ENCODE measurements around the gene EHMT2.

The EHMT2 gene

GRCh38 chr6:31837369-31838113 lies 60.0 kb downstream of the EHMT2 start:
- no peak for DNase-seq (ENCODE audit: low spot score)

GRCh38 chr6:31836474-31837368 lies 60.8 kb downstream of the EHMT2 start:
- DNase-seq (ENCODE audit: low spot score): no peak

GRCh38 chr6:31836047-31836473 lies 61.4 kb downstream of the EHMT2 start:
- no peak for DNase-seq (ENCODE audit: low spot score)

GRCh38 chr6:31834367-31835250 lies 62.9 kb downstream of the EHMT2 start:
- peak; percentile 91 for DNase-seq (ENCODE audit: low spot score)

GRCh38 chr6:31831350-31832215 lies 65.9 kb downstream of the EHMT2 start:
- peak; percentile 64 for DNase-seq (ENCODE audit: low spot score)

- DNase-seq (ENCODE audit: low spot score): peak; percentile 84
Observed at GRCh38 chr6:31830886-31831335, 66.6 kb downstream of the EHMT2 start.
